Esophagus muscularis mucosa (tissue), 3 donors: ENCODE data around the gene PID1.

ENCODE experiments used
- EP300 ChIP-seq: sonication (generic); formaldehyde crosslinking; IDR thresholded peaks from one replicate; pipeline ENCODE4 v1.6.1; 2017; ENCODE audit warnings: antibody characterized with exemption
- POLR2AphosphoS5 ChIP-seq, 2 donors: sonication (generic); formaldehyde crosslinking; IDR thresholded peaks; one replicate each; pipeline ENCODE4 v1.6.1; 2017; ENCODE audit warnings: antibody characterized with exemption in 2 of 2

DNA sequence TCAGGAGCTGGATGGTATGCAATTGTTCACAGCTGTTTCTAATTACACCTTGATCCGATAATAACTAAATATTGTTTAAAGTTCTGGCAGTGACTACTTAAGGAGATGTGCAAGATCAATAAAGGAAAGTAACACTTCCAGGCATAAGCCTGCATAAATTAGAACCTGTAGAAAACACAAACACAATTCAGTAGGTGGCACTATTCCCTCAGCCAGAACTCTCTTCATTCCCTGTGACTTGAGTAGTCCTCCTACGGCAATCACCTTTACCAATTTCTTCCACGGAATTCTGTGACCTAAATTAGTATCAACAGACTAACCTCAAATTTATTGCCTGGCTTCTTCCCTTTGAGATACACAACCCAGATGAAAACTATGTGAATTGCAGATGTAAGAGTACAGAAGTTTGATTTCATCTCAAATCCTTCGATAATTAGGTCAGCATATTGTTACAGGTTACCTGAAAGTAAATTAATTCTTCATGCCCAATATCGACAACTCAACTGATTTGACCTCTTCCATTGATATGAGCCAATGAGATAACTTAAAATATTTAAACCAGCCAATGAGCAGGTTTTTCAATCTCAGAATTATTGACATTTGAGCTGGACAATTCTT, 137.8 kb downstream of the PID1 start:
- TF ChIP-seq POLR2AphosphoS5 (IDR thresholded peaks at IDR 0.05) (no peak), EP300 (no peak)
